Iris pigment epithelial cell (primary cell): ENCODE results near the gene QKI.
"Not testable (repeated sequence)": the region's sequence is repeated elsewhere in the genome, so short reads cannot be mapped to it uniquely, and the experiment has no call there.

ENCODE experiments used
- DNase-seq: peaks from one replicate; pipeline ENCODE4 v3.0.0-alpha.2; 2011; ENCODE audit warnings: low read depth

The QKI gene

DNA sequence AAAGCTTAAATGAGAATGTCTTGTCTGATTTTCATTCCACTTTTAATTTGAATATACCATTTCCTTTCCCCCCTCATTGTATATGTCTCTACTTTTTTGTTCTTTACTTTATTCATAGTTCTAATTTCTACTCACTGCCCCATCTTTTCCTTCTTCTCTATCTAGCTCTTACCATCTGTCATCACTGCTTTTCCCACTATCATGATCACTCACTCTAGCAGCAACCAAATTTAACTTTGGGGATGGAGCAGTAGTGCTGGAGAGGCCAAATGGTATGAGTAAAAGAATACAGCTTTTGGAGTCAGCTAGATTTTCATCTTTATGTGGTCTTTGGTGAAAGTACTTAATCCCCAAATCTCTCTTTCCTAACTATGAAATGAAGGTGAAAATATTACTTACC lies 25.5 kb downstream of the QKI start:
- no peak for DNase-seq

DNA sequence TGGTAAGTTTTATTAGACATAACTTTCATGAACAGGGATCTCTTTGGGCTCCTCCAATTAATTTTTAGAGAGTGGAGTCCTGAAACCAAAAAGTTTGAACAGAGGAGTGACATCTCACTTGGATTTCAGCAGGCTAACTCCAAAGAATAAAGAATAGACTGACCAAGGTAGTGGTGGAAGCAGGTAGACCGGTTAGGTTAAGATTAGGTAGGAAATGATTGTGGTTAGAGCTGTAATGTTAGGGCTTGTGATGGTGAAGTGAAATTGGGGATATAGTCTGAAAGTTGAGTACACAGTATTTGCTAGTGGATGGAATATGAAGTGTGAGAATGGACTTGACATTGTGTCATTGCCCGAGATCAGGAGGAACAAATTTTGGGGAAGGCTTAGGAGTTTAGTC lies 27.8 kb downstream of the QKI start:
- no peak for DNase-seq

DNA sequence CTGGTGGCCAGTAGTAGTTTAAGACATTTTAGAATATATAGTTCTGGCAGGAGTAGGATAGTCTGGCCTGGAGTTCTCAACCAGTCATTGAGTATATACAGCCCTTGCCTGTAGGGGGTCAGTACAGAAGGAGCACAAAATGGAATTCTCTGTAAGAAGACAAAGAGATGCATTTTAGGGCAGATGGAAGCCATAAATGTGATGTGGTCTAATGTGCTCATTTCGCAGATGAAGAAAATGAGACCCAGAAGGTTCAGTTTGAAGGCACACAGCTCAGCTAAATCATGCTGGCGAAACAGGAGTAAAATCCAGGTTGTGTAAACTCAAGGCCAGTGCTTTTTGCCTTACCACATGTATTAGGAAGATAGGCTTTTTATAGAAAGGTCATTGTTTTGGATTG lies 29.6 kb downstream of the QKI start:
- no peak for DNase-seq

DNA sequence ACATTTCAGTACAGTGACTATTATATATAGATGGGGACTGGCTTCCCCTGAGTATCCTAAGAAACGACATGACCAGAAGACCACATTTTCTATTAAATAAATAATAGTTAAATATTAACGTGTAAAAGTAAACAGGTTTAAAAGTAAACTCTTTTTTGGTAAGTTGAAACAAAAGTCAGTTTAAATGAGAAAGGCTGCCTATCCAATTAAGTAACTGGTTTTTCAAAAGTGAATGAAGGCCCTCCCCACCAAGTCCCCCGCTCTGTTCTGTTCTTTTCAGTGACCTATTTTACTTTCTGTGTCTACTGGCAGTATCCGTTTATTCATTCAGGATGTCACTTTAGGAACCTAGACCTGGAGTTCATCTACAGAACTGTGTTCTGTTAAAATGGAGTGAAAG lies 32.0 kb downstream of the QKI start:
- DNase-seq, result no peak

DNA sequence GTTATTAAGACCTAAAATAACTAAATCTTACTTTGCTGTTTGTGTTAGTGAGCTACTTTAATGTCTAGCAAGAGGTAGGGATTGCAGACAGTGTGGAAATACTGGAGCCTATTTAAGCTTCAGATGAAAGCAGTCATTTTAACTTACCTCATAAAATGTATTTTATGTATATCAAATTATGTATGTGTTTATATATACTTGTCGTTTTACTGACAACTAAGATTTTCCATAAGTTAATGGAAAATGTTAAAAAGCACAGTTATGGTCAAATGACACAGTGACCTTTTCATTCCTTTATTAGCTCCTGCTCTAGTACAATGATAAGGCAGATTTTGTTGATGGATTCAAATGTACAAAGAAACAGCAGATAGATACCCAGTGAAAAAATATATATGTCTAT lies 34.6 kb downstream of the QKI start:
- peak; percentile 51 for DNase-seq

DNA sequence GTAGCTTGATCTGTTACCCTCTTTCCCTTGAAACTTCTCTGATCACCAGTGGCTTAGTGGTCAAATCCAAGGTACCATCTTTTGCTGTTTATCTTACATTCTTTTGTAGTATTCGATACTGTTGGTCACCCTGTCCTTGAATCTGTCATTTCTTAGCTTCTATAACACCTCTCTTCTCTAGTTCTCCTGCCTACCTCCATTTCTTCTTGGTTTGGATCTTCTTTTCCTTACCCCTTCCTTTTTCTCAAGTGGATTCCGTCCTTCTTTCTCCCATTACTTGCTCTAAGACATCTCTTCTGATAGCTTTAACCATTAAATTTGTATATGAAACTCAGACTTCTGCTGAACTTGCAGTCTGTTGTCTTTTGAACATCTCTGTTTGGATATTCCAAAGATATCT lies 39.9 kb downstream of the QKI start:
- DNase-seq, result no peak

DNA sequence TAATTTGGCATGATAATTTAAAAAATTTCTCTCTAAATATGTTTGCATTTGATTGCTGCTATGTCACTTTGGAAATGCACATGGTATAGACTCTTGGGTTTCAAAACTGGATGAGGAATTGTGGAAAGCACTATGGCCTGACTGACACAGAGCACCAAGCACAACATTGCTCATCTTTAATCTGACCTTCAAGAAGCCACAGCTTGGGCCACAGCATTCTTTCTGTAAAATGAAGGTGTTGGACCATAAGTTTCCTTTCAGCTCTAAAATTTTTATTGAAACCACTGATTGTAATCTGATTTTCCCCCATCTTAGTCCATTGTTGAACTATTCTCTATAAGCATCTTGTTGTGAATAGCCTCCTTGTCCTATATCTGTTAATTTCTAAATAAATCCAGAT lies 41.0 kb downstream of the QKI start:
- DNase-seq, result peak; percentile 82

DNA sequence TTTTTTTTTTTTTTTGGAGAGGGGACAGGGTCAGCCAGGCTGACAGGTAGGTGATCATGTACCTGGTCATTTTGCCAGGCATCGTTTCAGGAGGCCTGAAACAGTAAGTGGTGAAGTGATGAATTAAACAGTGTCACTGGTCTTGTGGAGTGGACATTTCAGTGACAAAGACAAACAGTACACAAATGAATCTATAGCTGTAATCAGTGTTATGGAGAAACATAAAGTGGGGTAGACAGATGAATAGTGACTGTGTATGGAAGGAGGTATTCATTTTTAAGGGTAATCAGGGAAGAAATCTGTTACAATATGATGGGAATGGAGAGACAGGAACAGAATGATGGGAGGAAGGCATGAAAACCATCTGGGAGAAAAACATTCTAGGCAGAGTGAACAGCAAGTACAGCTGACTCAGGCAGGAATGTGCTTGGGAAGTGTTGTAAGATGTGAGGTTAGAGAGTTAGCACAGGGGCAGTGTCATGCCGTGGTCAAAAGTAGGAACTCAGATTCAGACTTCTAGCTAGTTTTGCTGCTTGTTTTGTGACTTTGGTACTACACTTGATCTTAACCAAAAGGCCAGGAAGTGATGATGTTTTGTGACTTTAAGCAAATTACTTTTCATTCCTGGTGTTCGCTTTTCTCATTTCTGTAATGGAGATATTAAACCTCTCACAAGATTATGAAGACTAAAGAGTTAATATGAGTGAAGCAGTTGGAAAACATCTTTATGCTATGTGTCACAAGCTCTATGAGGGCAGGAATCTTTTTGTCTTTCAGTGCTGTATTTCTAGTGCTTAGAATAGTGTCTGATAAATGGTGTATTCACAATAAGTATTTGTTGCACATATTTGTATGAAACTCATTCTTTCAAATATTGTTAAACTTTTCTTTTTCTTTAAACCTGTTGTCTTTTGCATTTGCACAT lies 43.4 kb downstream of the QKI start:
- DNase-seq, result peak; percentile 98

DNA sequence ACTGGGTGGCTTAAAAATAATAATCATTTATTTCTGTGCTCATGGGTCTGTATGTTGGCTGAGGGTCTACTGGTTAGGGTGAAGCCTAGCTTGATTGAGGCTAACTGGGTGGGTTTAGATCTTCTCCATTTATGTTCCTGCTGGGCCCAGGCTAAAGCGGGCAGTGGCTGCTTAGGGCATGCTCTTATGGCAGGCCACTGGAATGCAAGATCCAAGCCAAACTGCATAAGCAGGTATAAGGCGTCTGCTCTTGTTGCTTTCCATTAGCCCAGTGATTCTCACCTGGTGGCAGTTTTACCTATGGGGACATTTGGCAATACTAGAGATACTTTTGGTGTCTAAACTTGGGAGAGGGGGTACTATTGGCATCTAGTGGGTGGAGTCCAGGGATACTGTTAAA lies 44.5 kb downstream of the QKI start:
- DNase-seq, result peak; percentile 15

DNA sequence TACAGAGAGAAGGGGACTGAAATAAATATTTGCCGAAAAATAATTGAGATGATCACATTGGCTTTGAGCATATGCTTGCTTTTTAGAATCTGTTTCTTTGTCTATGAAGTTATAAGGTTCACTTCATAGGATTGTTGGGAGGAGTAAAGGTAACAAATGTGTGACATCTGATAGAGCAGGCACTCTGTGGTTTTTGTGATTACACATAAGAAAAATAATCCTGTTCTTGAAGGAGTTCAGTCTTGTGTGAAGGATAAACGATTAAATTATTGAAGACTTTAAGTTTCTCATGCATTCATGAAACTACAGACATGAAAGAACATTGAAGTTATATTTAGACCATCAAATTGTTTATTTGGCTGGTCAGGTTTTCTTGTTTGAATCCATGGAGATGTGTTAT lies 45.0 kb downstream of the QKI start:
- peak; percentile 51 for DNase-seq

DNA sequence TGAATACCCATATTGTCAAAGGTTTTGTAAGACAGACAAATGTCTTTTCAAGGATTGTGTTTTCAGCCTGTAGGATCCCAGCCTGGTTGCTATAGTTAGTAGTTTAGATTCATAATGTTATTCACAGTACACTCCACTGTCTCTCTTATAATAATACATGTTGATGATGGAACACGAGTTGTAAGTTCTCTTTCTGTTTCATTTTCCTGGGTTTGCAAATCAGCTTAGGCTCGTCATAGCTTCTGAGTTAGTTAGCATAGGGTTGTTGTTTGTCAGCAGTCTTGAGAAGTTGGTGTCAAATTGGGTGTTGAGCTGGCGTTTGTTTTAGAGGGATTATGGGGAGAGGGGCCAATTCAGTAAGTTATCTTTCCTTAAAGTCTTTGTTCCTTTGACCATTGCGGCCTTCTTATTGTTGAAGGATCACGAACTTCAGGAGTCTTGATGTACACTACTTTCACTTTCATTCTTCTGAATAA lies 45.8 kb downstream of the QKI start:
- peak; percentile 59 for DNase-seq

DNA sequence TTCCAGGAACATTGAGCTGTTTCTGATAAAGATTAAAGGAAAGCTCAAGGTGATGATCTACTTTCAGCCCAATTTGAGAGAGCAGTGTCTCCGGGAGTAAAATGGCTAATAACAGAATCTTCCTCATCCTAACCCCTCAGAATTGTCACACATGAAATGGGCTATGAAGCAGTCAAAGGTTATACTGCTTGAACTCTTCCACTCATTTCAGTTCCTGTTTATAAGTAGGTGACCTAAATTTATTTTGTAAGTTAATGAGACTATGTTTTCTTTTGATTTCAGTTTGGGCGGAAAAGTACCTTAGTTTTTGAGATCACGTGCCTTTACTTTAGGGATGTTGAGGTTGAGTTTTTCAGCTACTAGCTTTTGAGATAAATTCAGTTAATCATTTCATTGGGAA lies 47.2 kb downstream of the QKI start:
- DNase-seq, result no peak

DNA sequence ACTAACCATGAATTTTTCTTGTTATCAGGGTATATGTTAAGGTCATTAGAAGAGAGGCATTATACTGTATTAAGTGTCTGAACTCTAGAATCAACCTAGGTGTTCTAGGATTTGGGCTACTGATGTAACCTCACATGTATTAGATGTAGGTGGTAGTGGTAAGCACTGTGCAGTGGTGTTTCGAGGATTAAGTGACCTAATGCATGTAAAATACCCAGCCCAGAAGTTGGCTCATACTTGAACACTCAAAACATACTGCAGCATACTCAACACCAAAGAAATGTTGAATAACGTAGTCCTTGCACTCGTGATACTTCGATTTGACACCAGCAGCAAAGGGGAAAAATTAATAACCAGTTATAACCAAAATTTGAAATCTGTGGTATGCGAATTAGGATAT lies 48.7 kb downstream of the QKI start:
- DNase-seq, result no peak

DNA sequence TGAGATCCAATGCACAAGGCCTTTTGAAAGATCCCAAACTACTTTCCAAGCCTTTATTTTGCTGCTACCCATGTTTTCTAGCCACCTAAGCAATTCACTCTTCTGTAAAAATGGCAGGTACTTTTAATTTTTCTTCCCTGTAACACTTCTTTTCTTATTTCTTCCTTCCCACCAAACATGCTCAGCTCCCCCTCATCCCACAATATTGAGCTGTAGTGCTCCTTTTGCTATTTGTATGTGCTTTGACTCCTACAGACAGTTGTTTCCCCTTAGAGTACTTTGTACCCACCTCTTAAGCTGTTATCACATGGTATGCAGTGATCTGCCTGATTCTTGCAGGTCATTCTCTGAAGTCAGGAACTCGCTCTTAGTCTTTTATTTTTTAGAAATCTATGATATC lies 49.3 kb downstream of the QKI start:
- no peak for DNase-seq

DNA sequence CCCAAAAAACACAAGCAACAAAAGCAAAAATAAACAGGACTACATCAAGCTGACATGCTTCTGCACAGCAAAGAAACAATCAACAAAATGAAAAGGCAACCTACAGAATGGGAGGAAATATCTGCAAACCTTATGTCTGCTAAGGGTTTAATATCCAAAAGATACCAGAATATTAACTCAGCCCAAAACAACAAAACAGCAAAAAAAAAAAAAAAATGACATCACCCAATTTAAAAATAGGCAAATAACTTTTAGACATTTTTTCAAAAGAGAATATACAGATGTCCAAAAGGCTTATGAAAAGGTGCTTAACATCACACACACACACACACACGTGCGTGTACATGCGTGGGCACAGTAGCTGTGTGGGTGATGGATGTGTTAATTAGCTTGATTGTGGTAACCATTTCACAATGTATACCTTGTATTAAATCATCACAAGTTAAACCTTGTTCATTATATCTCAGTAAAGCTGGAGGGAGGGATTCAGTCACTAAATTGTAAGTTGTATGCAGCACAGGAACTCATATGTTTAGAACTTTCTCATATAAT lies 52.4 kb downstream of the QKI start:
- DNase-seq, result no peak

DNA sequence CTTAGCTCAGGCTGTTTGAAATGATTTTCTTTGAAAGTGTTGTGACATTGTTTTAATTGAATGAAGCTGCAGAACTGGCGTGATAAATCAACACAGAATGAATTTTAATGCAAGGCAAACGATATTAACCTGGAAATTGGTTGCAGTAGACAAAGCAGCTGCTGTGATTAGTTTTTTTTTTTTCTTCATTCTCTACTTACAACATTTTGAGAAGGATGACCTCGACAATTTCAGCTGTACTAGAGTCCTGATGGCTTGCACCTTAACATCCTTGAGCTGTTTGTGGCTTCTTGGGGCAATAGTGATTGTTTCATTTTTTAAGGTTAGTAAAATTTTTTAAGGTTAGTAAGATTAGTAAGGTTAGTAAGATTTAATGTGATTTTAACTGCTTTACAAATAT lies 54.2 kb downstream of the QKI start:
- no peak for DNase-seq

DNA sequence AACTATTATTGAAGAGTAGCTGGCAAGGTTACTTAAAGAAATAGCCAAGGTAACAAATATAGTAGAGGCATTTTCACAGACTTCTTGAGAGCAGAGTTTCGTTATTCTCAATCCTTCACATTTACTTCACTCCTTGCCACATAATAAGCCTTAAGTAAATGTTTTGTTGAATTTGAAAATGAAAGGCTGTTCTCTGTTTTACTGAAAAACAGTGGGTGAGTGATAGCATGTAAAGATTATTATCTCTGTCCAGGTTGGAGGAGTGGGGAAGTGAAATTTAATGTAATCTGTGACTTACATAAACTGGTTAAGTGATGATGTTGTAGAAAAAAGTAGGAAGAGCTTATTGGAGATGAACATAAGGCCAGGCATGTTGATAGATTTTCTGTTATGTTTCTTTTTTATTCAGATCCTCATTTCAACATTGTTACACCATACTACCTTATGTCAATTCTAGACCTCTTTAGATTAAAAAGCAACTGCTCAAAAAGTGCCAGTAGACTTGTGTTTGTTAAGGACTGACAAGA lies 55.0 kb downstream of the QKI start:
- no peak for DNase-seq

DNA sequence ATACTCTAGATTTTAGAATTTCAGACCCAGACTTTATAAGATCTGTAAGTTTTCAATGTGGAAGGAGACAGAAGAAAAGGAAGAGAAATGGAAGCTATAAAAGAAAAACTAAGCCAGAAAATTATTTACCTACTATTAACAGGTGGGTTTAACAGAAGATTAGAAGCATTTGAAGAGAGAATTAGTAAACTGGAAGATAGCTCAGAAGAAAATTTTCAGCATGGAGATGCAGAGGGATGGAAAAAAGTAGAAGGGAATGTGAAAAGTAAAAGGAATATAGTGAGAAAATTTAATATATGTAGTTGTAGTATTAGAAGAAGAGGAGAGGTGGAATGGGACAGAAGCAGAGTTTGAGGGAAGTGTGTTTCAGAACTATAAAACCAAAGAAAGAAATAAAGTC lies 56.1 kb downstream of the QKI start:
- DNase-seq, result no peak

DNA sequence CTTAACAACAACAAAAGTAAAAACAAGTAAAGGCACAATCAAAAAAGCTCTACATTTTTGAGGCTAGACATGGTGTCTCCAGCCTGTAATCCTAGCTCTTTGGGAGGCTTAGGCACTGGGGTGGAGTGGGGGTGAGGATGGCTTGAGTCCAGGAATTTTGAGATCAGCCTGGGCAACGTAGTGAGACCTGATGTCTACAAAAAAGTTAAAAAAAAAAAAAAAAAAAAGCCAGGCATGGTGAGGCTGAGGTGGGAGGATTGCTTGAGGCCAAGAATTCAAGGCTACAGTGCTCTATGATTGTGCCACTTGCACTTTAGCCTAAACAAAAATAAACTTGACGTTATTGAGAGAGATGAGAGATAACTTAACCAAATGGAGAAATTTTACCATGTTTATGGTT lies 60.1 kb downstream of the QKI start:
- DNase-seq, result no peak

DNA sequence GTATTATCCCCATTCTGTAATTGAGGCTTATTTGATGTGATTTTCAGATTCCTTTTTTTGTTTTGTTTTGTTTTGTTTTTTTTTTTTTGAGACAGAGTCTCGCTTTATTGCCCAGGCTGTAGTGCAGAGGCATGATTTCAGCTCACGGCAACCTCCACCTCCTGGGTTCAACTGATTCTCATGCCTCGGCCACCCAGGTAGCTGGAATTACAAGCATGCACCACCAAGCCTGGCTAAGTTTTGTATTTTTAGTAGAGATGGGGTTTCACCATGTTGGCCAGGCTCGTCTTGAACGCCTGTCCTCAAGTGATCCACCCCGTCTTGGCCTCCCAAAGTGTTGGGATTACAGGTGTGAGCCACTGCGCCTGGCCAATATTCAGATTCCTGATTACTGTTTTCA lies 62.4 kb downstream of the QKI start:
- DNase-seq, result not testable (repeated sequence)

DNA sequence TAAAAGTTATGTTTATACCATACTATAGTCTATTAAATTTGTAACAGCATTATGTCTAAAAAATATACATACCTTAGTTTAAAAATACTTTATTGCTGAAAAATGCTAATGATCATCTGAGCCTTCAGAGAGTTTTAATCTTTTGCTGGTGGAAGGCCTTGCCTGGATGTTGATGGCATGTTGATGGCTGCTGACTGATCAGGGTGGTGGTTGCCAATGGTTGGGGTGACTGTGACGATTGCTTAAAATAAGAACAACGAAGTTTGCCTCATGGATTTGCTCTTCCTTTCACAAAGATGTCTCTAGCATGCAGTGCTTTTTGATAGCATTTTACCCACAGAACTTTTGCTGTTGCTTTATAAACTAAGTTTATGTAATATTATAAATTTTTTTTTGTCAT lies 68.6 kb downstream of the QKI start:
- no peak for DNase-seq

DNA sequence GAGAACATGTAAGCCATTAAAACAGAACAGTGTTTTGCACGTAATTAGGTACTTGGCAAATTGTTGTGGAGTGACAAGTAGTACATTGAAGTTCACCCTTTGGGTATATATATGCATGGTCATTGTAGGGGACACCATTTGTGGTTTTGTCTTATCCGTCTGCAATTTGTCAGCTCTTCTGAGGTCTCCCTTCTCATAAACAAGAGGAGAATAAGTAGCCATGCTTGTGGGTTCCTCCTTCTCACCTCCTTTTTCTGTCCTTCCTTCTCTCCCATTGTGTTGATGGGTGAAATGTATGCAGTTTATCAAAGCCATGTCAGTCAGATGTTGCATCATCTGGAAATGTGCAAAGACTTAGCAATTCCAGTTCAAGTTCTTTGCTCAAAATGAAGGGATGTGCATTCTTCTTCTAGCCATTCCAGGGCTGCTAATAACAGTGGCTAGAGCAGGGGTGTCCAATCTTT lies 70.9 kb downstream of the QKI start:
- DNase-seq, result peak; percentile 53

DNA sequence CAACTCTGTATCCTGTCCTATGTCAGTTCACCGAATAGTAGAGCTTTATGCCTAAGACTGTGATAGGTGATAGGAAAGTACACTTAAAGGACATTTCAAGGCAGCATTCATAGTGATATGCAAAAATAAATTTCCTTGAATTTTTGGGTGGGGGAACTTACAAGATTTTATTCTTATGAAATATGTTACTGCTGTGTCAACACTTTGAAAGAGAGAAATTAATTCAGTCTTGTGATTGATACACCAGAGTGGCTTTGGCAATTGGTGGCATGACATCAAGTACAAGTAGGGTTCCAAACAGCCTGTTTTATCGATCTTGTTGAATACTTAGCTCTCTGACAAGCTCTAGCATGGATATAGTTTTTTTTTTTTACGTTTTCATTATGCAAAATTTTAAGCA lies 72.3 kb downstream of the QKI start:
- DNase-seq, result no peak
